ENCODE results near the gene SRBD1.
A peak's percentile ranks its signal among the peaks of the same experiment; 100 is the strongest.

The SRBD1 gene

GRCh38 chr2:45634223-45634622 lies 23.2 kb upstream of the SRBD1 start:
- no peak for DNase-seq

- DNase-seq = no peak
Measured at GRCh38 chr2:45631955-45632354, 20.9 kb upstream of the SRBD1 start.

- no peak for DNase-seq
Measured at GRCh38 chr2:45631319-45631718, 20.3 kb upstream of the SRBD1 start.

- DNase-seq = no peak
Measured at GRCh38 chr2:45629971-45630370, 18.9 kb upstream of the SRBD1 start.

GRCh38 chr2:45627911-45628310 lies 16.8 kb upstream of the SRBD1 start:
- DNase-seq = no peak

- no peak for DNase-seq
Measured at GRCh38 chr2:45626387-45627221, 15.5 kb upstream of the SRBD1 start.

GRCh38 chr2:45625824-45626223 lies 14.8 kb upstream of the SRBD1 start:
- no peak for DNase-seq

- no peak for DNase-seq
Measured at GRCh38 chr2:45623098-45623497, 12.0 kb upstream of the SRBD1 start.

- DNase-seq = no peak
Measured at GRCh38 chr2:45622336-45623075, 11.4 kb upstream of the SRBD1 start.

- DNase-seq = no peak
Measured at GRCh38 chr2:45617496-45617895, 6.4 kb upstream of the SRBD1 start.

- DNase-seq = no peak
Measured at GRCh38 chr2:45616658-45617411, 5.8 kb upstream of the SRBD1 start.

GRCh38 chr2:45614871-45615415 lies 3.9 kb upstream of the SRBD1 start:
- DNase-seq = no peak

- DNase-seq = no peak
Measured at GRCh38 chr2:45614330-45614729, 3.3 kb upstream of the SRBD1 start.

GRCh38 chr2:45612731-45613130 lies 1.7 kb upstream of the SRBD1 start:
- no peak for DNase-seq

- DNase-seq = no peak
Measured at GRCh38 chr2:45612285-45612684, 1.2 kb upstream of the SRBD1 start.

GRCh38 chr2:45610281-45611019 lies 617 bp downstream of the SRBD1 start:
- peak; percentile 22 for DNase-seq

- no peak for DNase-seq
Measured at GRCh38 chr2:45607701-45608100, 3.4 kb downstream of the SRBD1 start.

- DNase-seq = no peak
Measured at GRCh38 chr2:45606796-45607195, 4.3 kb downstream of the SRBD1 start.

GRCh38 chr2:45605116-45605515 lies 6.0 kb downstream of the SRBD1 start:
- no peak for DNase-seq

GRCh38 chr2:45602624-45603023 lies 8.4 kb downstream of the SRBD1 start:
- no peak for DNase-seq

GRCh38 chr2:45598545-45598944 lies 12.5 kb downstream of the SRBD1 start:
- DNase-seq = no peak

GRCh38 chr2:45596761-45597160 lies 14.3 kb downstream of the SRBD1 start:
- no peak for DNase-seq

Data from NK-92 treated with Interleukin-12 subunit alpha and Interleukin-12 subunit beta, amount 100 ng/mL, for 24 hours (cell line).